Liver (tissue), 9 donors: ENCODE measurements around the gene ZCCHC14. TPM values are rescaled to one million over a fixed set of nuclear protein-coding genes. Genes with fewer than 3 reads are reported as not detected.

ENCODE experiments used
- DNase-seq: peaks from one replicate; pipeline ENCODE4 v3.0.0-alpha.2; 2017; ENCODE audit warnings: low spot score
- H3K27ac ChIP-seq, 2 donors: one replicate each; pipeline ENCODE4 v1.7.0; 2013; ENCODE audit warnings: inconsistent platforms in 2 of 2, low read length in 2 of 2, control low read depth in 1 of 2, low read depth in 1 of 2, mild to moderate bottlenecking in 1 of 2
- H3K27me3 ChIP-seq, 4 donors: one replicate each; pipeline versions ENCODE4 v1.6.1 to v1.7.0; 2013; ENCODE audit warnings: low read length in 3 of 4, inconsistent platforms in 1 of 4, mild to moderate bottlenecking in 1 of 4, moderate library complexity in 1 of 4; ENCODE audit not compliant: control insufficient read depth in 4 of 4, insufficient read depth in 4 of 4
- H3K36me3 ChIP-seq, 4 donors: one replicate each; pipeline versions ENCODE4 v1.6.1 to v1.7.0; 2013; ENCODE audit warnings: low read length in 3 of 4, mild to moderate bottlenecking in 3 of 4, low read depth in 1 of 4, moderate library complexity in 1 of 4; ENCODE audit not compliant: control insufficient read depth in 4 of 4, insufficient read depth in 3 of 4
- H3K4me1 ChIP-seq, 4 donors: one replicate each; pipeline versions ENCODE4 v1.6.1 to v1.7.0; 2013; ENCODE audit warnings: low read length in 3 of 4, mild to moderate bottlenecking in 3 of 4, moderate library complexity in 1 of 4; ENCODE audit not compliant: control insufficient read depth in 4 of 4, insufficient read depth in 4 of 4
- H3K4me3 ChIP-seq, 3 donors: one replicate each; pipeline versions ENCODE4 v1.6.1 to v1.7.0; 2013; ENCODE audit warnings: low read length in 3 of 3, control low read depth in 1 of 3, low read depth in 1 of 3, mild to moderate bottlenecking in 1 of 3
- H3K9ac ChIP-seq, 2 donors: one replicate each; pipeline ENCODE4 v1.7.0; 2013; ENCODE audit warnings: low read length in 2 of 2, mild to moderate bottlenecking in 2 of 2, moderate library complexity in 2 of 2, control low read depth in 1 of 2, low read depth in 1 of 2
- H3K9me3 ChIP-seq, 4 donors: one replicate each; pipeline versions ENCODE4 v1.6.1 to v1.7.0; 2013; ENCODE audit warnings: low read length in 3 of 4; ENCODE audit not compliant: control insufficient read depth in 4 of 4
- EGR1 ChIP-seq, 2 donors: IDR thresholded peaks; 2 replicates each; pipeline ENCODE4 v1.6.1; 2016 to 2018; ENCODE audit warnings: antibody characterized with exemption in 2 of 2, low read depth in 2 of 2
- GABPA ChIP-seq, 2 donors: IDR thresholded peaks in 1 of 2; conservative IDR thresholded peaks in 1 of 2; 2 replicates each; pipeline ENCODE4 v1.6.1; 2016; ENCODE audit warnings: antibody characterized with exemption in 2 of 2, mild to moderate bottlenecking in 1 of 2, moderate library complexity in 1 of 2
- HNF4A ChIP-seq, 2 donors: conservative IDR thresholded peaks; 2 replicates each; pipeline ENCODE4 v1.6.1; 2016; ENCODE audit warnings: antibody characterized with exemption in 2 of 2, mild to moderate bottlenecking in 2 of 2
- HNF4G ChIP-seq: IDR thresholded peaks from 2 replicates; pipeline ENCODE4 v1.6.1; 2016; ENCODE audit warnings: antibody characterized with exemption
- JUND ChIP-seq, 2 donors: IDR thresholded peaks; 2 replicates each; pipeline ENCODE4 v1.6.1; 2016; ENCODE audit warnings: antibody characterized with exemption in 2 of 2
- RAD21 ChIP-seq, 2 donors: IDR thresholded peaks; 2 replicates each; pipeline ENCODE4 v1.6.1; 2016; ENCODE audit warnings: antibody characterized with exemption in 2 of 2, mild to moderate bottlenecking in 2 of 2
- RXRA ChIP-seq, 2 donors: IDR thresholded peaks; 2 replicates each; pipeline ENCODE4 v1.6.1; 2017 to 2018; ENCODE audit warnings: antibody characterized with exemption in 2 of 2, mild to moderate bottlenecking in 1 of 2
- SP1 ChIP-seq: IDR thresholded peaks from 2 replicates; pipeline ENCODE4 v1.6.1; 2018; ENCODE audit warnings: antibody characterized with exemption, mild to moderate bottlenecking
- YY1 ChIP-seq: IDR thresholded peaks from 2 replicates; pipeline ENCODE4 v1.6.1; 2016; ENCODE audit warnings: antibody characterized with exemption, mild to moderate bottlenecking
- WGBS: extraction: QIAGEN DNeasy Blood & Tissue Kit; methylation state at CpG from one replicate; pipeline ENCODE4 v1.1.7; 2013; 5-methylcytosine and 5-hydroxymethylcytosine counted together
- polyA plus RNA-seq, 2 donors: library from polyadenylated mRNA; stranded (reverse) in 1 of 2; unstranded in 1 of 2; fragments of 200-250 nt in 1 of 2; fragments of >200 nt in 1 of 2; fragmentation: Nextera tagmentation in 1 of 2; extraction: Ambion mirVana in 1 of 2; gene quantifications; one replicate each; pipeline versions ENCODE4 v1.2.1 to v1.2.3, GENCODE V29; 2013 to 2015
- total RNA-seq, 2 donors: library from RNA; depleted of rRNA; stranded (reverse); fragments of >200 nt; gene quantifications; one replicate each; pipeline ENCODE4 v1.2.3, GENCODE V29; 2014
- TF ChIP-seq, protein P1 (sequence below): IDR thresholded peaks from 2 replicates; pipeline ENCODE4 v1.6.1; 2016; ENCODE audit warnings: antibody characterized with exemption
- TF ChIP-seq, protein P2 (sequence below): IDR thresholded peaks from 2 replicates; pipeline ENCODE4 v1.6.1; 2016; ENCODE audit warnings: antibody characterized with exemption, mild to moderate bottlenecking
- TF ChIP-seq, protein P3 (sequence below): IDR thresholded peaks from 2 replicates; pipeline ENCODE4 v1.6.1; 2016; ENCODE audit warnings: antibody characterized with exemption
- TF ChIP-seq, protein P4 (sequence below): IDR thresholded peaks from 2 replicates; pipeline ENCODE4 v1.6.1; 2016; ENCODE audit warnings: antibody characterized with exemption
- donor health status: healthy.
- donor health status: healthy.
- donor health status: healthy.
- donor health status: healthy.
- donor health status: healthy.

ZCCHC14 gene
- total and polyA plus RNA-seq, 4 donors = 6.3 to 21.7 (median 8.0) TPM

DNA sequence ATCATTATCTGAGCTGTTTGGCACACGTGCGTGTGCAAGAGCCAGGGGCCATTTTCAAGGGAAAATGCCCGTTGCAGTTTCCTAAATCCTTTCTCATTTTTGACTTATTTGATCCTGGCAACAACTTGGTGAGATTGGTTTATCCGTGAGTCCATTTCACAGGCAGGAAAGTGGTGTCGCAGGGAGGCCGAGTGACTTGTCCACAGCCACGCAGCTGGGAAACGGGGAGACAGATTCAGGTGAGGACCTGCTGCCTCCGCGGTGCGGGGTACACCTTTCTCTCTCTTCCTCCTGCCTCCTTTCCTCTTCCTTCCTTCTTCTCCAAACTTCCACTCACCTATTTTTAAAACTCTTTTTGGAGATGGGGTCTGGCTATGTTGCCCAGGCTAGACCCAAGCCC lies 46.3 kb upstream of the ZCCHC14 start:
- TF ChIP-seq HNF4G (no peak), RXRA (IDR thresholded peaks at IDR 0.05) (no peak), SP1 (no peak), GABPA (IDR thresholded peaks at IDR 0.05 in 1 of 2, conservative IDR thresholded peaks at IDR 0.05 in 1 of 2) (no peak), RAD21 (IDR thresholded peaks at IDR 0.05) (no peak)
- TF ChIP-seq, protein P1, sequence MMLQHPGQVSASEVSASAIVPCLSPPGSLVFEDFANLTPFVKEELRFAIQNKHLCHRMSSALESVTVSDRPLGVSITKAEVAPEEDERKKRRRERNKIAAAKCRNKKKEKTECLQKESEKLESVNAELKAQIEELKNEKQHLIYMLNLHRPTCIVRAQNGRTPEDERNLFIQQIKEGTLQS = no peak
- TF ChIP-seq, protein P2, sequence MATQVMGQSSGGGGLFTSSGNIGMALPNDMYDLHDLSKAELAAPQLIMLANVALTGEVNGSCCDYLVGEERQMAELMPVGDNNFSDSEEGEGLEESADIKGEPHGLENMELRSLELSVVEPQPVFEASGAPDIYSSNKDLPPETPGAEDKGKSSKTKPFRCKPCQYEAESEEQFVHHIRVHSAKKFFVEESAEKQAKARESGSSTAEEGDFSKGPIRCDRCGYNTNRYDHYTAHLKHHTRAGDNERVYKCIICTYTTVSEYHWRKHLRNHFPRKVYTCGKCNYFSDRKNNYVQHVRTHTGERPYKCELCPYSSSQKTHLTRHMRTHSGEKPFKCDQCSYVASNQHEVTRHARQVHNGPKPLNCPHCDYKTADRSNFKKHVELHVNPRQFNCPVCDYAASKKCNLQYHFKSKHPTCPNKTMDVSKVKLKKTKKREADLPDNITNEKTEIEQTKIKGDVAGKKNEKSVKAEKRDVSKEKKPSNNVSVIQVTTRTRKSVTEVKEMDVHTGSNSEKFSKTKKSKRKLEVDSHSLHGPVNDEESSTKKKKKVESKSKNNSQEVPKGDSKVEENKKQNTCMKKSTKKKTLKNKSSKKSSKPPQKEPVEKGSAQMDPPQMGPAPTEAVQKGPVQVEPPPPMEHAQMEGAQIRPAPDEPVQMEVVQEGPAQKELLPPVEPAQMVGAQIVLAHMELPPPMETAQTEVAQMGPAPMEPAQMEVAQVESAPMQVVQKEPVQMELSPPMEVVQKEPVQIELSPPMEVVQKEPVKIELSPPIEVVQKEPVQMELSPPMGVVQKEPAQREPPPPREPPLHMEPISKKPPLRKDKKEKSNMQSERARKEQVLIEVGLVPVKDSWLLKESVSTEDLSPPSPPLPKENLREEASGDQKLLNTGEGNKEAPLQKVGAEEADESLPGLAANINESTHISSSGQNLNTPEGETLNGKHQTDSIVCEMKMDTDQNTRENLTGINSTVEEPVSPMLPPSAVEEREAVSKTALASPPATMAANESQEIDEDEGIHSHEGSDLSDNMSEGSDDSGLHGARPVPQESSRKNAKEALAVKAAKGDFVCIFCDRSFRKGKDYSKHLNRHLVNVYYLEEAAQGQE = no peak
- Histone ChIP-seq H3K9me3 (no peaks in the 10 kb centered on the region), H3K27ac (no peak overlapping the region), H3K4me1 (peaks cover 8 to 44% (median 20%) of the 10 kb centered on the region in 4 donors), H3K36me3 (no peaks in the 10 kb centered on the region), H3K4me3 (no peak overlapping the region), H3K27me3 (no peaks in the 10 kb centered on the region), H3K9ac (no peak overlapping the region)
- WGBS = 89% methylated on average over 11 of the region's 11 CpGs
- no peak for DNase-seq

DNA sequence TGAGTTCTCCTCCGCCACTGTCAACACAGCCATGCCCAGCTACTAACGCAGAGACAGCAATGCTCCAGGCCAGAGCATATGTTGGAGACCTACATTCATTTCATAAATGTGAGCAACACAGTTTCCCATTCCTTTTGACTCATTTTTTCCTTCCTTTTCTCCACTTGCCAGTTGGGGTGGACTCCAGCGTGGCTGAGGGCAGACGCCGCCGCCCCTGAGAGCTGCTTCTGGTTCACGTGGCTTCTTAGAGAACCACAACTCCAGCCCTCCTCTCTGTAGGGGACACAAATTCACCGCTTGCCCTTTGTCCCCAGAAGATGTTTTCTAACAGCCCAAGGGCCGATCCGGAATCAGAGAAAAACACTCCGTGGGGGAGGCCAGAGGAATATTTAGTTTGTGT lies 45.8 kb upstream of the ZCCHC14 start:
- H3K36me3 ChIP-seq = no peaks in the 10 kb centered on the region
- H3K9me3 ChIP-seq = no peaks in the 10 kb centered on the region
- DNase-seq = no peak
- TF ChIP-seq SP1 (peak; percentile 63), HNF4A (conservative IDR thresholded peaks at IDR 0.05) (peak in 1 of 2 donors; percentile 65), RAD21 (IDR thresholded peaks at IDR 0.05) (peak in 1 of 2 donors; percentile 22), RXRA (IDR thresholded peaks at IDR 0.05) (peak in 1 of 2 donors; percentile 11), JUND (IDR thresholded peaks at IDR 0.05) (no peak), HNF4G (no peak)
- no peak overlapping the region for H3K4me3 ChIP-seq
- H3K4me1 ChIP-seq = peaks cover 8 to 49% (median 20%) of the 10 kb centered on the region in 4 donors
- no peak overlapping the region for H3K27ac ChIP-seq
- no peak overlapping the region for H3K9ac ChIP-seq
- 83% methylated on average over 11 of the region's 11 CpGs for WGBS
- H3K27me3 ChIP-seq = no peaks in the 10 kb centered on the region

DNA sequence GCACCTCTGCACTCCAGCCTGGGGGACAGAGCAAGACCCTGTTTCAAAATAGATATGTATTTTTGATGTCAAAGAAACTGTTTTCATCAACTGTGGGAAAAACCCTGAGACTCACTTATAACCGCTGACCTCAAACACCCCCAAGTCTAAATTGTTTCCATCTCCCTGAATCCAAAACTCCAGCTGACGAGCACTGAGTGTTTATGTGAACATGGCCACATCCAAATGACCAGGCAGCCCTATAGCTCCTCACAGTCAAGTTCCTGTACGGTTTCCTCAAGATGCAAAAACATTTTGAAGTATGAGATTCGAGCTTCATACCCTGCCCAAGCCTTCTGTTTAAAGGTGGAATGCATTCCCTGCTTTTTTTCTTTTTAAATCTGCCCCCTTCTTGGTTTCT lies 45.3 kb upstream of the ZCCHC14 start:
- no peak overlapping the region for H3K4me3 ChIP-seq
- WGBS = 73% methylated on average over 4 of the region's 4 CpGs
- H3K9me3 ChIP-seq = no peaks in the 10 kb centered on the region
- no peaks in the 10 kb centered on the region for H3K27me3 ChIP-seq
- H3K27ac ChIP-seq = no peak overlapping the region
- H3K4me1 ChIP-seq = peaks cover 8 to 49% (median 20%) of the 10 kb centered on the region in 4 donors
- H3K36me3 ChIP-seq = no peaks in the 10 kb centered on the region
- no peak overlapping the region for H3K9ac ChIP-seq
- no peak for DNase-seq
- TF ChIP-seq, protein P3, sequence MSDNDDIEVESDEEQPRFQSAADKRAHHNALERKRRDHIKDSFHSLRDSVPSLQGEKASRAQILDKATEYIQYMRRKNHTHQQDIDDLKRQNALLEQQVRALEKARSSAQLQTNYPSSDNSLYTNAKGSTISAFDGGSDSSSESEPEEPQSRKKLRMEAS = no peak
- TF ChIP-seq, protein P1 = no peak
- TF ChIP-seq, protein P2 = no peak
- TF ChIP-seq SP1 (no peak), YY1 (no peak), EGR1 (IDR thresholded peaks at IDR 0.05; ENCODE audit: low read depth in 2 of 2) (no peak)
- TF ChIP-seq, protein P4, sequence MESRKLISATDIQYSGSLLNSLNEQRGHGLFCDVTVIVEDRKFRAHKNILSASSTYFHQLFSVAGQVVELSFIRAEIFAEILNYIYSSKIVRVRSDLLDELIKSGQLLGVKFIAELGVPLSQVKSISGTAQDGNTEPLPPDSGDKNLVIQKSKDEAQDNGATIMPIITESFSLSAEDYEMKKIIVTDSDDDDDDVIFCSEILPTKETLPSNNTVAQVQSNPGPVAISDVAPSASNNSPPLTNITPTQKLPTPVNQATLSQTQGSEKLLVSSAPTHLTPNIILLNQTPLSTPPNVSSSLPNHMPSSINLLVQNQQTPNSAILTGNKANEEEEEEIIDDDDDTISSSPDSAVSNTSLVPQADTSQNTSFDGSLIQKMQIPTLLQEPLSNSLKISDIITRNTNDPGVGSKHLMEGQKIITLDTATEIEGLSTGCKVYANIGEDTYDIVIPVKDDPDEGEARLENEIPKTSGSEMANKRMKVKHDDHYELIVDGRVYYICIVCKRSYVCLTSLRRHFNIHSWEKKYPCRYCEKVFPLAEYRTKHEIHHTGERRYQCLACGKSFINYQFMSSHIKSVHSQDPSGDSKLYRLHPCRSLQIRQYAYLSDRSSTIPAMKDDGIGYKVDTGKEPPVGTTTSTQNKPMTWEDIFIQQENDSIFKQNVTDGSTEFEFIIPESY = no peak
